GM21825 (cell line): ENCODE measurements around the gene RBMS2.

Experiments used
- ATAC-seq: cut with Tn5 transposase; IDR thresholded peaks from one replicate; pipeline ENCODE4 v1.9.1; 2021; ENCODE audit warnings: mild to moderate bottlenecking, moderate library complexity; ENCODE audit not compliant: unreplicated experiment

The RBMS2 gene

DNA sequence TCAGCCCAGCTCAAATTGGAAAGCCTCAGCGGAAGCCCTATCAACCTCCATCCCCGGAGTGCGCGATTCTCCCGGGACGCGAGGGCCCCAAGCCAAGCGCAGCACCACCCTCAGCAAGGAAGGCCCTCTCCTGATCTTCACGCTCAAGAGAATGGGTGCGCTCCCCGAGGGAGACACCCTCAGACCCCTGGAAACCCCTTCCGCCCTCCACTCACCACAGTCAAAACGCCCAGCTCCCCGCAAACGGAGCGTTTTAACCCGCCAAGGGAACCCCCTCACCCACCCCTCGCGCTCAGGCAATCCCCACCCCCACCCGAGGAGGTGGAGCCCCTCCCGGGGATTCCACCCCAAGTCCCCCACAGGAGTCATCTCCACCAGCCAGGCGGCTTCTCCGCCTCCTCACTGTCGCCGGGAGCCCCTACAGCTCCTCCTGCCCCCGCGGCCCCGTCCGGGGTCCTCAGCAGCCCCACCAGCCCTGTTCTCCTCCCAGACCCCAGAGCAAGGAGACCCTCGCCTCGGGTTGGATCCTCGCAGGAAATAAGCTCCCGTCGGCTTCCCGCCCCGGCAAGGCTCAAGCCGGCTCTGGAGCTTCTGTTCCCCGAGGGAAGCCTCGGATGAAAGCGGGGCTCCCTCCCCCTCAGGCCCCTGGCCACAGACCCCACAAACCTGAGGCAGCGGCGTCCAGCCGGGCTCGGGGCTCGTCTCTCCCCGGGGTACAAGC lies 108.0 kb downstream of the RBMS2 start:
- no peak for ATAC-seq

DNA sequence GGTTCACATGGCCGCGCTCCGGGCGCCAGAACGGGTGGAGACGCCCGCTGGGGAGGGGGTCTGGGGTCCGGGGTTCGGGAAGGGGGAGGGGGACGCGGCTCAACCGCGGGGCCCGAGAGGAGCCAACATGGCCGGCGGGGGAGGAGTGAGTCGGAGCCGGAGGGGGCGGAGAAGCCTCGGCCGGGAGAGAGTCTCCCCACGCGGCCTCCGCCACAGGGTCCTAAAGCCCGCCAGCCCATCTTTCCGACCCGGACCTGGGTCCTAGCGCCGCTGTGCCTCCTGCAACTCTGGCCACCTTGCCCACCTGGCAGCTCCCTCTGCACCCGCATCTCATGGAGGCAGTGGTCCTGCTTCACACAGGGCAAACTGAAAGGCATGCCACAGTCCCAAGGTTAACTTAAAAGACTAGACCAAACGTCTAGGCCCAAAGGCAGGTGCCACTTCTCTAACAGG lies 108.6 kb downstream of the RBMS2 start, which contains the start of gene BAZ2A:
TSS of gene BAZ2A (minus strand) at position 147 of the 453 bp plus-strand sequence. CDS start 12,796 bp downstream, outside the sequence.
- ATAC-seq: peak; percentile 51

DNA sequence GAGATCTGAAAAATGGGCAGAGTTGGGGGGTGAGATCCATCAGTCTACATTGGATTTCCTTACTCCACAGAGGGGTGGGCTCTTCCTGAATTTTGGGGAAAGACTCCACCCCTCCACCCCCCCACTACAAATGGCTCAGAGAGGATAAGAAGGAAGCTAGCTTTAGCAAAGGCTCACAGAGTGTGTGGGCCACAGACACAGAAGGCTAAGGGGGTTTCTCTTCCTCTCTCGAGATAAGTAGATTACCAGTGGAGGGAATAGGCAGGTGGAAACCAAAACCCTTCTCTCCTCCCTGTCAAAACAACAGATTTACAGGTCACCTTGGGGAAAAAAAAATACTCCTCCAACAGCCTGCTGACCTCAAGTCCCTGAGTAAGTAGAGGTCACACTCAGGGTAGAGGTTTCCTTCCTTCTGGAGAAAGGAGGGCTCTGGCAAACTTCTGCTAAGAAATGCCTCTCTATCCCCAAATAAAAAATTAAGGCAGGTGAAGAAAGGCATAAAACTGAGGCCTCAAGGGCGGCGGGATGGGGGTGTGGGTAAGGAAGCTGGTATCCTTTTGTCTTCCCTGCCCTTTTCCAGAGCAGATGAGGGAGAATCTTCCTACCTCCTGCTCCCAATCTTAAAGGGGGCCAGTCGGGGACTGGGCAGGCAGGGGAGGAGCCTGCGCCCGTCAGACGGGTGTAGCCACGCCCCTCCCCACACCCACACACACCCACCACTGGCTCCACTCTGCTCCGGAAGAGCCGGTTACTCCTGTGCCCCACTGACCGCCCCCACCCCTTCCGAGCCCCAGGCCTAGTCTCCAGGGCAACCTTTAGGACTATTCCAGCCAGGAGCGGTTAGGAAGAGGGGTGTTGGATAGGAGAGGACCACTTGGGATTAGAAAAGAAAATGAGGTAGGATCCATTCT lies 110.4 kb downstream of the RBMS2 start:
- ATAC-seq: no peak

DNA sequence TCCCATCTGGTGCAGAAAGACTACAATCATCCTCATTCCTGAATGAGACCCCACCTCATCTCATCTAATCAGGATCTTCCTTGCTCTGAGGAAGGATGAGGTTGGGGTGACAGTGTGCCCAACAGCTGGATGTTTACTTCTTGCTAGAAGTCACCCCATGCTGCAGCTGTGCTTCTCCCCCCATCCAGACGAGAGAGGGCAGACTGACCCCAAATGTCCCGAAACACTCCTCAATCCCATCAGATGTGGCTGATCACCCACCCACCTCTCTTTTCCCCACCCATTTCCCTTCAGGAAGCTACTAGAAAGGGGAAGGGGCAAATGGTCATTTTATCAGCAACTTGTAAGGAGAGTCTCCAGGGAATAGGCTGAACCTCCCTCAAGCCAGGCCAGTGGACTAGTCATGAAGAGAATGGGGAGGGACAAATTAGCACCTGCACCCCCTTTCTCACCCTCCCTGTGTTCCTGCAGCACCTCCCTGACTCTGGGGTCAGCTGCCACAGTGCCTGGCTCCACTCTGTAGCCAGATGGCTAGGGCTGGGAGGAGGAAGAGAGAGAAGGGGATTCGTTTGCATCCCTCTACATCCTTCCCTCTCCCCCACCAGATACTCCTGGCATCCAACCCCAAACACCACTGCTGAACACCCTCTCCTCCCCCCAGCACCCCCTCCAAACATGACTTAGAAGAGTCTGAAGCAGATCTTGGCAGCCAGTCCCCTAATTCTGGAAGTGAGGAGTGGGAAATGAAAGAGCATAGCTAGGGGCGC lies 111.3 kb downstream of the RBMS2 start:
- no peak for ATAC-seq

DNA sequence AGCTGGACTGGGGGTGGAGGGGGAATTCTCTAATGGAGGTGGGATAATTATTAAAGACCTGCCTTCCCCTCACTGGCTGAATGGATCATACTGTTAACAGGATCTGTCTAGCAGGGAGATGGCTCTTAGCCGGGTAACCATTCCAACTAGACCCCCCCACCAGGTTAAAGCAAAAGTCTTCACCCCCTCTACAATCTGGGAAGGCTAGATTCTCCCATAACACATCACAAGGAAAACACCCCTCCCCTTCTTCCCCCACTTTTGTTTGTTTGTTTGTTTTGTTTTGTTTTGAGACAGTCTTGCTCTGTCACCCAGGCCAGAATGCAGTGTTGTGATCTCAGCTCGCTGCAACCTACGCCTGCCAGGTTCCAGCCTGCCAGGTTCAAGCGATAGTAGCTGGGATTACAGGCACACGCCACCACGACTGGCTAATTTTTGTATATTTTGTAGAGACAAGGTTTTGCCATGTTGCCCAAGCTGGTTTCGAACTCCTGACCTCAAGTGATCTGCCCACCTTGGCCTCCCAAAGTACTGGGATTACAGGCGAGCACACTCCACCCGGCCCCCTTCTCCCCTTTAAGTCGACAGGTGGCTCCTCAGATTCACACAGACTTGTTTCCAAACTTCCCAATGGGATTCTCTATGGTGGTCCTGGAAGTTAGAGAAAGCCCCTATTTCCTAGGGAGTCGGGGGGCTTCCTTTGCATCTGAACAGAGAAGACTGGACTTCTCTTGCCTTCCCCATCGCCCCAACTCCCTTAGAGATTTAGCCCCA lies 112.0 kb downstream of the RBMS2 start:
- no peak for ATAC-seq

DNA sequence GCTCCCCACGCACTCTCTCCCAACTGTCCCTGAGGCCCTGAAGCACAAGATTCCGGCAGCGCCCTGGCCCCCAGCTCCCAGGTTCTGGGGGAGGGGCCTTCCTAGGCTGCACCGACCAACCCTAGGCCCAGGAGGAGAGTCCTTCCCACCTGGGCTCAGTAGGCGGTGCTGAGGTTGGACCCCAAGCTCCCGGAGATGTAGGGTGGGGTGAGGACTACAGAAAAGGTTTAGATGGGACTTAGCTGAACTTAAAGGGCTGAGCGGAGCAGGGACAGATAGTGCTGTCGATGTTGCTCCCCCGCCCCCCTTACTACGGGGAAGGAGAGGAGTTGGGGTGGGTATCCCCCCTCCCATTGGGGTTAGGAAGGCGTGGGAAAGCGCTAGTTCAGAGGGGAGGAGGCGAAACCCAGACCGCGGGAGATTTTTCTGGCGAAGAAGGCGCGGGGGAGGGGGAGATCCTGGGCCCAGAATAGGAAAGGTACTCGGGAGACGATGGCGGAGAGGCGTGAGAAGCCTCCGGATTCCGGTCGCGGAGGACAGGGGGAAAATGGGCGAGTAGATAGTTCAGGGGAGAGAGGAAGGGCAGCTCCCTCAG lies 112.7 kb downstream of the RBMS2 start:
- no peak for ATAC-seq

DNA sequence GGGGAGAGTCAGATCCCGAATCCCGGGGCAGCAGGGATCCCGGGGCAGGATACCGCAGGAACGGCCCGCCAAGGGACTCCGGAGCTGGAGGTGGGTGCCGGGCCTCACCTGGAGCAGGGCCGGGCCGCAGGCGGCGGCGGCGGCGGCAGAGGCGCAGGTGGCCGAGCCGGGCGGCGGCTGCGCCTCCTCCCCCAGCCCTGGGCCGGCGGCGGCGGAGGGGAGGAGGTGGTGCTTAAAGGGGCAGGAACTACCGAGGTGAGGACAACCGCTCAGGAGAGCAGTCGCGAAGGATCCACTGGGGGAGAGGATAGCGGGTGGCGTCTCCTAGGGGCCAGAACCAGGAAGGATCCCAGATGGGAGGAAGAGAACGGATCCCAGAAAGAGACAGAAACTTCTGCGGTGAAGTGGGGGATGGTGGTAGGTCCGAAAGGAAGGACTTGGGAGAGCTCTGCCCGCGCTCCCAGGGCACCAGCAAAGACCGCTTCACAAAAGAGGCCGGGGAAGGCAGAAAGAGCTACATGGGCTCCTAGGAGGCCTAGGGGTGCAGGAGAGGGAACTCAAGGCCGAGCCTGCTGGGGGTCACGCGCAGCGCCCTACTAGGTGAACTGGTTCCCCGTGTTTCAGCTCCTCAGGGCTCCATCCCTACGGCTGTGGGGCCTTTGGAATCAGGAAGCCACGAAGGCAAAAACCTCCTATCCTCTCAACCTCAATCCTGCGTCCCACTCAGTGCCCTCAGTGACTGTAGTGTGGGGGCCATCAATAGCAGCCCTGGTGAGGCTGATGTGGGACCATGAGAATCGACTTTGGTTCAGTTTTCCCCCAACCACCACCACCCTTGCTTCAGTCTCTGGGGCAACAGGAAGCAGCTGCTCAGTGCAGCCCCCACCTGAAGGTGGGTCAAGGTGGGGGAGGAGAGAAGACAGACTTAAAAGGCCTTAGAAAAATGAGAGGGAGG lies 113.5 kb downstream of the RBMS2 start:
- ATAC-seq: peak; percentile 14

DNA sequence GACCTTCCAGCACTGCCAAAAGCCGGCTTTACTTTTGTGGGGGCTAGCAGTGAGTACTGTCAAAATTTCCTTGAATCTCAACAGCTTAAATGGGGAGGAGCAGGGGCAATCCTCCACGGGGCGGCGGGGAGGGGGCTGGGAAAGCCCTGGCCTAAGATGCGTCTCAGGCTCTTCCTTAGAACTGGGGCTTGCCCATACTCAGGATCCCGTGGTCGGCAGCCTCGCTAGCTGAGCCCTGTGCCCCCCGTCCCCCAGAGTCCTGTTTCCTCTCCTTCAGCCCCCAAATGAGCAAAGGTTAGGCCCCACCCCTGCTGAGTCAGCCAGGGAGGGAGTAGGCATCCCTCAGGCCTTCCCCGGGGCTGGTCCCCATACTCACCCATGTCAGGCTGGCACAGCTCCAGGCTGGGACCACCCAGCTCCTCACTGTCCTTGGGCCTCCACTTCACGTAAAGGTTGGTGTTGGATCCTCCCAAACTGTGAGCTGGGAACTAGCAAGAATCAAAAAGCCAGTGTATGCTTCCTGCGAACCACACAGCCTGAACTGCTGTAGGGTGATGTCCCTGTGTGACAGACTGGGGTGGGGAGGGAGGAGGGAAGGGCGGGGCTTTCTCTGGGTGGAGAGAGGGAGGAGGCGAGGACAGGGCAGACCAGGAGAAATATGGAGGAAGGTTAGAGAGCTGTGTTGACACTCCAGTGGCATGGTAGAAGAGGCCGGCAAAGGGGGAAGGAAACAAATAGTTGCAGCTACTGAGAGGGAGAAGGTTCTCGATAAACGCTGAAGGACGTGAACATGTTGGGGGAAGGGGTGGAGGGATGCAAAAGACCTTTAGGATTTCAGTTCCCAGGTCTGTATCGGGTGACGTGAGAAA lies 114.4 kb downstream of the RBMS2 start:
- ATAC-seq: peak; percentile 36

DNA sequence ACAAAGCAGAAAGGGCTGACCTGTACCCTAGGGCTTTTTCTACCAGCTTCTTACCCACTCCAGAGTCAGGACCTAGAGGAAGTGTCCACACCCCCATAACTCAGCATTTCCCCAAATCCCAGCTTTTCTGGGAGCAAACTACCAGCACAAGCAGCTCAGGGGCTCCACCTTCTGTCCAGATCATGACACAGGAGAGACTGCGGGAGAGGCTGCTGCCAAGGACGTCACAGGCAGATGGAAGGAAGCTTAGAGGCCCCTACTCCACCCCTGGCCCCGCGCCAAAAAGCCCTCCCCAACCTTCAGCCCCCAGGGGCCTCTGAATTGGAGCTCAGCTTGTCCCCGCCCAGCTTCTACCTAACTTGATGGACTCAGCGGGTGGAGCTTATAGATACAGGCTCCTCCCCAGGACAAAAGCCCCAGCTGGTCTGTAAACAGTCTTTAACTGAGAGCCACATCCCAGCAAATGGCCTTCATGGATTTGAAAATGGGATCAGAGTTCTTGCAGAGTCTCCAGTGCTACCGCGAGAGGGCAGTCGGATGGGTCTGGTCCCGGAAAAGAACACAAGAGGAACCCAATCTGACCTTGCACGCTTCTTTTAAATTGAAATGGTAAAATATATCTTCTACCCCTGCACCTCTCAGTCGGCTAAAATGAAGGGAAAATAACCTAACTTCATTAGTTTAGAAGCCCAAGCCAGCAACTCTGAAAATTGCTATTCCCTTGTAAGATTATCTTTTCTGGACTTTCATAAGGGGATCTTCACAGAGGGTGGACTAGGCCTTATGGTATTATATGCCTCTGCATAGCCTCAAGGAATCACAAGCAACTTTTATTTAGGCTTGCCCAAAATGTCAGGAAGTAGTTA lies 115.3 kb downstream of the RBMS2 start:
- ATAC-seq: peak; percentile 49

DNA sequence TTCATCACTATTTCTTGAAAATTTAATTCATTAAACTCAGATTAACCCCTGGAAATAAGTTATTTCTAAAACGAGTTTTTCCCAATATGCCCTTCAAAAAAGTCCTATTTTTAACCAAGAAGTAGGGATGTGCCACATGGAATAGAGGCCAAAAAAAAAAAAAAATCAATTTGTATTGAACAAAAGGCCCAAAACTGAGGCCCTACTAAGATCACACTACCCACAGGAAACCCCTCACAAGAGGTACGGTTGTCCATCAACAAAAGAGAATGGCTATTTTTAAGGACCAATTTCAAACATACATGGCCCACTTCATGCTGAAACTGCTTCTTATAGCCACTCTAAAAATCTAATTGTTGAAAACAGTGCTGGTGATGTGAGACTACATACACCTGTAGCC lies 116.0 kb downstream of the RBMS2 start:
- ATAC-seq: no peak

DNA sequence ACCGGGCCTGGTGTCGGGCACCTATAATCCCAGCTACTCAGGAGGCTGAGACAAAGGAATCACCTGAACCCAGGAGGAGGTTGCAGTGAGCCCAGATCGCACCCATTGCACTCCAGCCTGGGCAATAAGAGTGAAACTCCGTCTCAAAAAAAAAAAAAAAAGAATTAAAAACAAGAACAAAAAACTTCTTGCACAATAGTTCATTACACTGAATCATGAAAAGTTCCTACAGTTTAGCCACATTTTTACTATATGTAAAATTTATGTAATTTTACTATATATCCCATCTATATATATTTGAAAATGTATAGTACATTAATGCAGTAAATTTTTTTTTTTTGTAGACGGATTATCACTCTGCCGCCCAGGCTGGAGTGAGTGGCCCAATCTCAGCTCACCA lies 119.6 kb downstream of the RBMS2 start:
- no peak for ATAC-seq

DNA sequence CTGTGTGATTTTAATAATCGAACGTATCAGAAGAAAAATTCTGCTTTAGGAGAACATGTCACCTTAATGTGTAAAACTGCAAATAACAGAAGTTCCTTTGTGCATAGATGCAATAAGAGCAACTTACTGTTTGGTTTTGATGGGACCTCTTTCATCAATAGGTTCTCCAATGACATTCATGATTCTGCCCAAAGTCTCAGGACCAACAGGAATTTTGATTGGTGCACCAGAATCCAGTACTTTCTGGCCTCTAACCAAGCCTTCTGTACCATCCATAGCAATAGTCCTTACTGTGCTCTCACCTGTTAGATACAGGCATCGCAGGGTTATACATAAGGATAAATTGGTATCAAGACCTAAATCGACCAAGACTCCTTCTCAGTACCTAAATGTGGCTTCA lies 123.0 kb downstream of the RBMS2 start:
- ATAC-seq: no peak

DNA sequence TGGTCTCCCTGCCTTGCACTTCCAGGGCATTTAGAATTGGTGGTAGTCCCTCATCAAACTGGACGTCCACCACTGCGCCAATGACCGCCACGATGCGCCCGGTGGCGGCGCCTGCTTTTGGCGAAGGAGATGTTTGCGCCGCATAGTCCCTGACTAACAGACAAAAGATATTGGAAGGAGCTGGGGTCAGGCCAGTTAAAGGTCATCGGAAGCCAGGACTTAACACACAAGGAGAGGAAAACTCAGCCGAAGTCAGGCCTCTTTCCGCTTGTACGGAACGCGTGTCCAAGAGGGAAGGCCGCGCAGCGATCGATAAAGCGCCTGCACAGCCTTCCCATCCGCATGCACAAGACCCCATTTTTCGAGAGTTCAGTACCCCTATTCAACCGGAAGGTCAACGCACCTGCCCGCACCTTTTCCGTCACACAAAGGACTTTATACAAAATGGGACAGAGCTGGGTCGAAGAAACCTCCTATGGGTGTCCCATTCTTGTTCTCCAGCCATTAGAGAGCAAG lies 123.6 kb downstream of the RBMS2 start:
- ATAC-seq: no peak
